DOHH2 (cell line): ENCODE data around the gene CNKSR3.

ENCODE experiments used
- EZH2phosphoT487 ChIP-seq: fragments of 200-600 bp; sonication (generic); IDR thresholded peaks from 2 replicates; pipeline ENCODE4 v1.6.1; 2017; ENCODE audit warnings: borderline replicate concordance, mild to moderate bottlenecking, antibody characterized with exemption, low read length, moderate library complexity, mixed read lengths
- TF ChIP-seq, protein P1 (sequence below): fragments of 200-600 bp; sonication (generic); IDR thresholded peaks from one replicate; pipeline ENCODE4 v1.5.1; 2014; ENCODE audit warnings: antibody characterized with exemption, mild to moderate bottlenecking, low read depth, low read length; ENCODE audit not compliant: poor library complexity, severe bottlenecking

DNA sequence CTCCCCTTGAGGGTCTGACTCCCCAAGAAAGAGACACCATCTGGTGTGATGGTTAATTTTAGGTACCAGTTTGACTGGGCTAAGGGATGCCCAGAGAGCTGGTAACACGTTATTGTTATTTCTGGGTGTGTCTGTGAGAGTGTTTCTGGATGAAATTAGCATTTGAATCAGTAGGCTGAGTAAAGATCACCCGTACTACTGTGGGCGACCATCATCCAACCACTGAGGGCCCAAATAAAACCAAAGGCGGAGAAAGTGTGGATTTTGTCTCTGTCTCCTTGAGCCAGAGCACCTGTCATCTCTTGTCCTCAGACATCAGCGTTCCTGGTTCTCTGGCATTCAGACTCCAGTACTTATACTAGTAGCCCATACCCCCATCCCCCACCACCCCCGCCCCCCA is 7.9 kb upstream of the CNKSR3 start:
- TF ChIP-seq, protein P1, sequence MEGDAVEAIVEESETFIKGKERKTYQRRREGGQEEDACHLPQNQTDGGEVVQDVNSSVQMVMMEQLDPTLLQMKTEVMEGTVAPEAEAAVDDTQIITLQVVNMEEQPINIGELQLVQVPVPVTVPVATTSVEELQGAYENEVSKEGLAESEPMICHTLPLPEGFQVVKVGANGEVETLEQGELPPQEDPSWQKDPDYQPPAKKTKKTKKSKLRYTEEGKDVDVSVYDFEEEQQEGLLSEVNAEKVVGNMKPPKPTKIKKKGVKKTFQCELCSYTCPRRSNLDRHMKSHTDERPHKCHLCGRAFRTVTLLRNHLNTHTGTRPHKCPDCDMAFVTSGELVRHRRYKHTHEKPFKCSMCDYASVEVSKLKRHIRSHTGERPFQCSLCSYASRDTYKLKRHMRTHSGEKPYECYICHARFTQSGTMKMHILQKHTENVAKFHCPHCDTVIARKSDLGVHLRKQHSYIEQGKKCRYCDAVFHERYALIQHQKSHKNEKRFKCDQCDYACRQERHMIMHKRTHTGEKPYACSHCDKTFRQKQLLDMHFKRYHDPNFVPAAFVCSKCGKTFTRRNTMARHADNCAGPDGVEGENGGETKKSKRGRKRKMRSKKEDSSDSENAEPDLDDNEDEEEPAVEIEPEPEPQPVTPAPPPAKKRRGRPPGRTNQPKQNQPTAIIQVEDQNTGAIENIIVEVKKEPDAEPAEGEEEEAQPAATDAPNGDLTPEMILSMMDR: no peak
- TF ChIP-seq EZH2phosphoT487: no peak
